ENCODE measurements around the gene ODAPH. TPM values are rescaled to one million over a fixed set of nuclear protein-coding genes. Genes with fewer than 3 reads are reported as not detected.

Gene ODAPH
- total RNA-seq, 1 donor from 2014 or later, result 3.1 TPM

DNA sequence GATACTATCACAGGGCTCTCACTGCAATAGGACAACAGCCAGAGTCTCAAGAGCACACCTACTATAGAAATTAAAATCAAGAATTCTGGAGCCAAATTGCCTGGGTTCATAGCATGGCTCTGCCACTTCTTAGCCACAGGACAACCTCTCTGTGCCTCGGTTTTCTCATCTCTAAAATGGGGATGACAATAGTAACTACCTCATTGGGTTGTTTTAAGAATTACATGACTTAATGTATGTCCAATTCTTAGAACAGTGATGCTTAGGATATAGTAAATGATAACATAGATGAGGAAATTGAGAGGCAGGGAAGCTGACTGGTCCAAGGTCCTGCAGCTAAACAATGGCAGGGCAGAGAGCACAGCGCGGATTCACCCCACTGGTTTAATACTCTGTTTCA is 11.0 kb upstream of the ODAPH start:
- DNase-seq (ENCODE audit: low spot score), result no peak

DNA sequence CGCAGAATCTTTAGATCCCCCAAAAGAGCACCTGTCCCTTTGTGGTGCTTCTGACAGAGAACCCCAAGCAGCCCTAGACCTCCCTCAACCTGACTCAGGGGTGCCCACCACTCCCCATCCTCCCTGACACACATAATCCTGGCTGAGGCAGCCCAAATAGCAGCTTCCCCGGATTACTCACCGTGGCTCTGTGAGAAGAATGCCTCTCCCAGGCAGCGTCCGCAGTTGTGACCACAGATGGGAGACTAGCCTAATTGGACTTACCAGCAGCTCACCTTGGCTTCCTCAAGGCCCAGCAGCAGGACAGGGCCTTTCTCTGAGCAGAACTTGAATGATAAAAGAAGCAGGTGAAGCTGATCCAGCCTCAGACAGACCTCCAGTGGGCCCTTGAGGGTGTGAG is 10.3 kb upstream of the ODAPH start:
- DNase-seq (ENCODE audit: low spot score), result no peak

DNA sequence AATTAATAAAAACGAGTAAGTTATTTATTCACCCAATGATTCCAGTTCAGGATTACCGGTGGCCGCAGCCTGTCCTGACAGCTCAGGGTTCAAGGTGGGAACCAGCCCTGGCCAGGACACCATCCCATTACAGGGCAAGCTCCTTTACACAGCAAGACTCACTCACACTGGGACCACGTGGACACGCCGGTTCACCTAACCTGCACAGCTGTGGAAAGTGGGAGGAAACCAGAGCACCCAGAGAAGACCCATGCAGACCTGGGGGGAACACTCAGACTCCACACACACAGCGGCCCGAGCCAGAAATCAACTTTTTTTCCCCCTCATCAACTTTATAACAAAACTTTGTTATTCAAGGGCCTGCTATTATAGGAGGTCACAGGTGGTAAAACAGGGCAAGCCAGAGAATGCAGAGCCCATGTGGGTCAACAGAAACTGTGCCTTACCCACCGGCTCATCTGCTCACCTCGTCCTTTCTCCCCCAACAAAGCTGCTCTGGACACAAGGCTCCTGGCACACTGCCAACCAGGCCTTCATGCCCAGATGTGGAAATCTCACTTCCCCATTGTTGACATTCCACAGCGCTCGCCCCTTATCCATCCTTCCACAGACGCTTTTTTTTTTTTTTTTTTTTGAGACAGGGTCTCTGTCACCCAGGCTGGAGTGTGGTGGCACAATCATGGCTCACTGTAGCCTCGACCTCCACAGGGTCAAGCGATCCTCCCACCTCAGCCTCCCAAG is 8.0 kb upstream of the ODAPH start:
- DNase-seq (ENCODE audit: low spot score), result peak; percentile 49

DNA sequence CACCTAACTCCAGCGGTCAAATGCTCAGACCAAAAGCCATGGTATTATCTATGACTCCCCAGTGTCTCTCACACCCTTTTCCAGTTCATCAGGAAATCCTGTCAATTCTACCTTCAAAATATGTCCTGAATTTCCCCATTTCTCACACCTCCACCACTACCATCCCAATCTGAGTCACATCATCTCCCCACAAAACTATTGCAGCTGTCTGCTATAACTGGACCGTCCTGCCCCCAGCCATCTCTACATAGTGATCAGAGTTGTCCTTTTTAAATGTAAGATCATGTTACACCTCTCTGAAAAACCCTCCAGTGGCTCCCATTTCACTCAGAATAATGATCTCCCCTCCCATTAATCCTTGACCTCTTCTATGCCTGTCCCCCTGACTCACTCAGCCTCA is 6.8 kb upstream of the ODAPH start:
- DNase-seq (ENCODE audit: low spot score), result no peak

DNA sequence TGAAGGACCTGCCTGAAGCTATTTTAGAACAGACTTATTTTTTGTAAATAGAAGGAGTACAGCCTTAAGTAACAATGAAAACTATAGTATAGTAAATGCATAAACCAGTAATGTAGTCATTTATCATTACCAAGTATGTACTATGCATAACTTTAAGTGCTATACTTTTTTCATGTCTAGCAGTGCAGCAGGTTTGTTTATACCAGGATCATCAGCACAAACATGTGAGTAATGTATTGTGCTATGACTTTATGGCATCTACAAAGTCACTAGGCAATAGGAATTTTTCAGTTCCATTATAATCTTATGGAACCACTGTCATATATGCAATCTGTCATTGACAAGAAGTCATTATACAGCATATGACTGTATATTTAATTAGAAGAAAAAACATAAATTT is 3.4 kb upstream of the ODAPH start:
- no peak for DNase-seq (ENCODE audit: low spot score)

DNA sequence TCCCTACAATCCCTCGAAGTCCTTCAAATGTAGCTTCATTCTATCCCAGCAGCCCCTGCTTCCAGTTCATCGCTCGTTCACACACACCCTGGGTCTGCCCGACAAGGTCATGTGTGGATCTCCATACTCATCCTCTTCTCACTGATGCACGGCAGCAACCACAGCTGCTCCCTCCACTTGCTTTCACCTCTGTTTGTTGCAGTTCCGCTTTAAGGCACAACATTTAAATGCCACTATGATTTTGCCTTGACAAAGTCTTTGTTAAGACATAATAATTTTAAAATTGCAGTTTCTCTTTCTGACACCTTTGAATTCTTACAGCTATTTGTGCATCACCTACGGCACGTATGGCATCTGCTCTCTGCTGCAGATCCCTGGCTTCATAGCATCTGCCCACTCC is 1.8 kb downstream of the ODAPH start:
- no peak for DNase-seq (ENCODE audit: low spot score)

DNA sequence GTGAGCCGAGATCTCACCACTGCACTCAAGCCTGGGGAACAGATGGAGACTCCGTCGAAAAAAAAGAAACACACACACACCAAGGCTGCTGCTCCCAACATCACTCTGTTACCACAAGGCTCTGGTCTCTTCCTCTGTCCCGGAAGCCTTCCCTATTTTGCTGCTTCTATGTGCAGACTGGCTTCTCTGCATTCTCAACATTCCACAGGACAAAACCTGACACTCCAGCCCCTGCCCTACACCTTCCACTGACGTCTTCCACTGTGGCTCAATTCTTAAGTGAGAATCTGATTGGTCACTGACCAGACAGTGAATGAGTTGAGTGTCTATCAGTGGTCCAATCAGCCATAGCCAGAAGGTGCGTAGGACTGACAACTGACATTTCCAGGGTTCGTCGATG is 5.9 kb downstream of the ODAPH start:
- DNase-seq (ENCODE audit: low spot score), result peak; percentile 41

DNA sequence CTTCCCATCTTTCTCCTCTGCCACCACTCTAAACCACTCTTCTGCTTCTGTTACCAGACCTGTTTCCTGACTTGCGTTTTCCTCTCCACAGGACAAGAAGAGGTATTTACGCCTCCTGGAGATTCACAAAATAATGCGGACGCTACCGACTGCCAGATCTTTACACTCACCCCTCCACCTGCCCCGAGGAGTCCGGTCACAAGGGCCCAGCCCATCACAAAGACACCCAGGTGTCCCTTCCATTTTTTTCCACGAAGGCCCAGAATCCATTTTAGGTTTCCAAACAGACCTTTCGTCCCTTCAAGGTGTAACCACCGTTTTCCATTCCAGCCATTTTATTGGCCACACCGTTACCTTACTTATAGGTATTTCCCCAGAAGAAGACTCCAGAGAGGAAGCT is 8.2 kb downstream of the ODAPH start:
- no peak for DNase-seq (ENCODE audit: low spot score)

DNA sequence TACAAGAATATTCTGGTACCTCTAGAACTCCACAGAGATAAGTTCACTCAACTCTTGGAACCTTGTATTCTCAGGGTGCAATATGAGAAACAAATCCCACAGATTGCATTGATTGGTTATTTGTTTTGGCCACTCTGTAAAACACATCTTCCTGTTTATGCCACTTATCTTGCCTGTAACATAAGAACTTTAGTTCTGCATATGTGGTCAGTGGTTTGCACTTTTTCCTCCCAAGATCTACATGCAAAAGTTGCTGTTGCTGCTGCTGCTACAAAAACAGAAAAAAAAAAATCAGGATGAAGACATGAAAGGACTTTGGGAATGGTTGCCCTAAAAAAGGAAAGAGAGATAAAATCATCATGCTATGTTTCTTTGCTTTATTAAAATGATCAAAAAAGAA is 9.6 kb downstream of the ODAPH start:
- DNase-seq (ENCODE audit: low spot score), result no peak

DNA sequence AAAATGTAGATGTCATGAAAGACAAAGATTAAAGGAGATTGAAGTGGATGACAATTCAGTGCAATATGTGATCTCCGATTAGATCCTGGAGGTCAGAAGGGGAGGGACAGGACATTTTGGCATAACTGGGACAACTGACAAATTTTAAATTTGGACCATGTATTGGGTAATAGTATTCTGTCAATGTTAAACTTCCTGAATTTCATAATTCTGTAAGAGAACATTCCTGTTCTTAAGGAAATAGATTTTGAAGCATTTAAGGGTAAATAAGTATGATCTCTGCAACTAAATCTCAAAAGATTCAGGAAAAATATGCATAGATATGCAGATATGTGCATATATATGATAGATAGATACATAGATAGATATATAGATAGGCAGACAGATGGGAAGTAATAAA is 11.0 kb downstream of the ODAPH start:
- DNase-seq (ENCODE audit: low spot score), result no peak

DNA sequence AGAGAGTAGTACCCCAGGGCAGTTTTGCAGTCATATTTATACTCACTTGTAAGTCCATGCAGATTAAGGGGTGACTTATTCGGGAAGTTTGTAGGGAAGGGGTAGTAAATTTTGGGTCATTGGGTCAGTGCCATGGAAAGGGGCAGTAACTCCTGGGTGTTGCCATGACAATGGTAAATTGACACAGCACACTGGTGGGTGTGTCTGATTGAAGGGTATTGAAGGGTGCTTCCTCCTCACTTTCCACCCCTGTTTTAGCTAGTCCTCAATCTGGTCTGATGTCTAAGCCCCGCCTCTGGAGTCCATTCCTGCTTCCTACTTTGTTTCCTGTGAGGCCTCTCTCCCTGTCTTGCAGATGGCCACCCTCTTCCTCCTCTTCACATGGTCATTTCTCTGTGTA is 11.9 kb downstream of the ODAPH start:
- DNase-seq (ENCODE audit: low spot score), result no peak

DNA sequence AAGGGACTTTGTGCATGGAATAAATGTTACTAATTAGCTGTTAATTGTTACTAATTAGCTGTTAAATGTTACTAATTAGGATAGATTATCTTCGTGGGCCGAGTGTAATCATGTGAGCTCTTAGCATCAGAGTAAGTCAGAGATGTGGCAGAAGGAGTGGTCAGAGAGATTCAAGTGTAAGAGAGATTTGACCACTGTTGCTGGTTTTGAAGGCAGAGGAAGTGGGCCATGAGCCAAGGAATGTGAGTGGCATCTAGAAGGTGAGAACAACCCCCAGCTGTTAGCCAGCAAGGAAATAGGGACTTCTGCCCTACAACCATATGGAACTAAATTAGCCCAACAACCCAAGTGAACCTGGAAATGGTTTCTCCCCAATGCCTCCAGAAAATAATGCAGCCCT is 28.2 kb downstream of the ODAPH start:
- no peak for DNase-seq (ENCODE audit: low spot score)

DNA sequence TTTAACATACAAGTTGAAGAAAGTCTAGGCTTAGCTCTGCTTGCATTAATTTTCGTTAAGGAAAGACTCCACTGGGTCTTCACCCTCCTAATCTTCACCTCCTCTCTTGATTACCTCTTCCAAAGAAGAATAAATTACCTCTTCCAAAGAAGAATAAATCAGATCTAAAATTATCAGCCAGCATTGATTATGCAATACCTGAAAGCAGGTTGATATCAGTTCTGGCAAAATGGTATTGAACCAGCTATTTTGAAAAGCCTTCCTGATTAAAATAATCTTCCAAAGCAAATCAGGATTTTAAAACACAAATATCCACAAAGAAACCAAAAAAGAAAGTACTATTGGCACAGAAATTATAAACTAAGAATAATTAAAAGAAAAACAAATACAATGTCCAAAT is 37.5 kb downstream of the ODAPH start:
- DNase-seq (ENCODE audit: low spot score), result no peak

DNA sequence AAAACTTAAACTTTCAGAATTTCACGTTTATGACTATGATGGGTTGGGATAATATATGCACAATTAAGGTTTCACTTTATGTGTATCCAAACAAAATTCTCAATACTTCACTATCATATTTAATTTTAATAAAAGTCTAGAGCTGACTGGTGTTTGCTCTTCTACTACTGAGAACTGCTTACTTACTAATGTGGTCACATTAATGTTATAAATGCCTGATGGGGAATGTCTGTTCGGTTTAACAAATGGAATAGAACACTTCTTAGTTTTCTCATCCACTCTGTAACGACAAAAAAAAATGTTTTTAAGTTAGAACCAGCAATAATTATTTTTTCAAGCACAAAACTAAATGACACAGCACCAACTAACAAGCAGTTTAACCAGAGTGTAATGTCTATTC is 40.2 kb downstream of the ODAPH start:
- DNase-seq (ENCODE audit: low spot score), result no peak

DNA sequence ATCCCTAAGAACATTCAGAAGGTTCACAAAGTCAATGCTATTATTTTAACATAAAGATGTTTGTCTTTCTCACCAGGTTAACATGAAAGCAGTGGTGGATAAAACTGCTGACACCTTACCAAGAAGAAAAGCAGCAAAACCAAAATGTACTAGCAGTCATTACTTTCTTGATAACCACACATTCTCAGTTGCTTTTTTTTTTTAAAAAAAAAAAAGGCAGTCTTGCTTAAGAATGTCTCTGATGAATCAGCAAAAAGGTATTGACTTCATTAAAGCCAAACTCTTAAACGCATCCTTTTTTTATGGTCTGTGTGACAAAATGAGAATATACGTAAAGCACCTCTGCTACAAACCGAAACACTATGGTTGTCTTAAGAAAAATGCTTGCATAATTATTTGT is 42.5 kb downstream of the ODAPH start:
- DNase-seq (ENCODE audit: low spot score), result peak; percentile 10

DNA sequence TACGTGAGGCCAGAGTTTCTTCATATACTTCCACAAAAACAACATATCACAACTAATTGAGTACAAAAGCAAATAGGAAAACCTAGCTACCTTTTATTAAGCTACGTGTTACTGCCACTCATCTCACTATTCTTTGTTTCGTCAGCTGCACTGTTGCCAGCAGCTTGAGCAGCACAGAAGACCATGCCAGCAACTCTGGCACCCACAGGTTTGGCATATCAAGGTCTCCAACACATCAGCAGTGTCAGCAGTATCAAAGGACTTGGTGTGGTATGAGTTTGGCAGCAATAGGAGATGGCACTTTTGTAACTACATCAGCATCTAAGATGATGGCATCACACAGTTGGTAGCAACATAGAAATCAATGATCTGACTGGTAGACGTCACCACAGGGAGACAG is 43.8 kb downstream of the ODAPH start:
- no peak for DNase-seq (ENCODE audit: low spot score)

DNA sequence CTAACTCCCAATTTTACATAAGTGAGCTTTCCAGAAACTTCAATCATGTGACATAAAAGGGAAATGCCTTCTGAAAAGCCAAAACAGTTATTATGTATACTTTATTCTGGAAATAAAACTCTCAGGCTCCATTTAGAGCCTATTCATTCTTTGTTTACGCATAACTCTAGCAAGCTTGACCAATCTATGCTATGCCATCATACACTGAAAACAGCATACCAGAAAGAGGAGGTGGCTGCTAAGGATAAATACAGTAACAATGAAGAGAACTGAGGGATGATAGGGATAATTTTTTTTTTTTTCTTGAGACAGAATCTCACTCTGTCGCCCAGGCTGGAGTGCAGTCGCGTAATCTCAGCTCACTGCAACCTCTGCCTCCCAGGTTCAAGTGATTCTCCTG is 50.1 kb downstream of the ODAPH start:
- DNase-seq (ENCODE audit: low spot score), result no peak

DNA sequence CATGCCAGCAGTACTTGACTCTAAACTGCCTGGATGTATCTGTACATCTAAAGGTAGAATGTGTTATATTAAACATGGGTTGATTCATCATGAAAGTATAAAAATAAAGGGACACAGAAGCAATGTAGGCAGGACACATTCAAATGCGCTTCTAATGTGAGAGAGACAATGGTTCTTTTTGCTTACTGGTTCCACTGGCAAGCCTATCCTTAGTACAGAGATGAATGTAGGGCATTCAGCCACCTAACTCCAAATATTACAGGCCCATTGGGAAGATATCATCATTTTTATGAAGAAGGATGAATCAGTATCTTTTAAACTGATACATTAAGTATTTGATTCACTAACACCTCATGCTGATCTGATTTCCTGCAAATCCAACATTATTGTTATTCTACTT is 56.4 kb downstream of the ODAPH start:
- no peak for DNase-seq (ENCODE audit: low spot score)

Other genes starting within 250 kb of the ODAPH start
- gene RCHY1, start 41.7 kb upstream of the ODAPH start, total RNA-seq (ENCODE audit: insufficient read depth, low replicate concordance), result 57.8 TPM
- gene THAP6, start 41.6 kb upstream of the ODAPH start, total RNA-seq (ENCODE audit: insufficient read depth, low replicate concordance), result 36.1 TPM
- 1.2 TPM for gene CDKL2, start 74.5 kb downstream of the ODAPH start, total RNA-seq (ENCODE audit: insufficient read depth, low replicate concordance)
- gene G3BP2, start 117.3 kb downstream of the ODAPH start, total RNA-seq (ENCODE audit: insufficient read depth, low replicate concordance), result 94.9 TPM
- 136 TPM for gene USO1, start 168.5 kb downstream of the ODAPH start, total RNA-seq (ENCODE audit: insufficient read depth, low replicate concordance)